Small intestine (tissue), 7 donors: Measurements from ENCODE around the gene RAP1A. TPM values are rescaled to one million over a fixed set of nuclear protein-coding genes. Genes with fewer than 3 reads are reported as not detected.

Experiments
- DNase-seq, 2 donors: peaks; one replicate each; pipeline versions ENCODE4 v3.0.0 to v3.0.0-alpha.2; 2013
- FAIRE-seq: peaks from 2 replicates; lab custom pipeline; 2012; peaks lifted over from hg19 to GRCh38; lab: Jason Lieb, UNC
- H3K27ac ChIP-seq, 3 donors: one replicate each; pipeline ENCODE4 v1.5.1; 2013; ENCODE audit warnings: low read length in 2 of 3, mild to moderate bottlenecking in 2 of 3, control low read depth in 1 of 3, inconsistent platforms in 1 of 3, low read depth in 1 of 3, moderate library complexity in 1 of 3
- H3K27me3 ChIP-seq, 3 donors: one replicate each; pipeline ENCODE4 v1.6.1; 2013; ENCODE audit warnings: low read length in 3 of 3, inconsistent platforms in 1 of 3; ENCODE audit not compliant: control insufficient read depth in 3 of 3, insufficient read depth in 3 of 3
- H3K36me3 ChIP-seq, 3 donors: one replicate each; pipeline ENCODE4 v1.6.1; 2013; ENCODE audit warnings: low read length in 3 of 3, inconsistent platforms in 1 of 3, low read depth in 1 of 3, mild to moderate bottlenecking in 1 of 3, moderate library complexity in 1 of 3; ENCODE audit not compliant: control insufficient read depth in 3 of 3, insufficient read depth in 2 of 3
- H3K4me1 ChIP-seq, 3 donors: one replicate each; pipeline ENCODE4 v1.6.1; 2013; ENCODE audit warnings: low read length in 2 of 3, inconsistent platforms in 1 of 3, low read depth in 1 of 3, mild to moderate bottlenecking in 1 of 3, moderate library complexity in 1 of 3; ENCODE audit not compliant: control insufficient read depth in 3 of 3, insufficient read depth in 2 of 3
- H3K4me3 ChIP-seq, 3 donors: one replicate each; pipeline ENCODE4 v1.5.1; 2013; ENCODE audit warnings: low read length in 3 of 3, control low read depth in 1 of 3, inconsistent platforms in 1 of 3, low read depth in 1 of 3, mild to moderate bottlenecking in 1 of 3, moderate library complexity in 1 of 3
- H3K9me3 ChIP-seq, 2 donors: one replicate each; pipeline ENCODE4 v1.6.1; 2013; ENCODE audit warnings: low read depth in 1 of 2, low read length in 1 of 2; ENCODE audit not compliant: control insufficient read depth in 2 of 2, insufficient read depth in 1 of 2
- WGBS, 3 donors: extraction: QIAGEN DNeasy Blood & Tissue Kit; methylation state at CpG; one replicate each; pipeline ENCODE4 v1.1.7; 2013; 5-methylcytosine and 5-hydroxymethylcytosine counted together
- polyA plus RNA-seq, 4 donors: library from polyadenylated mRNA; stranded (reverse) in 3 of 4; unstranded in 1 of 4; fragments of 200-250 nt in 3 of 4; fragments of 120-200 nt in 1 of 4; gene quantifications; one replicate each; pipeline versions ENCODE4 v1.2.1 to v1.2.3, GENCODE V29; 2013
- donor health status: healthy with polysubstance abuse.
- donor health status: control.
- donor health status: control.
- donor health status: Bipolar disorder and iron deficiency.
- donor health status: healthy.

The RAP1A gene
- polyA plus RNA-seq, 4 donors = 75.4 to 150 (median 92.7) TPM

DNA sequence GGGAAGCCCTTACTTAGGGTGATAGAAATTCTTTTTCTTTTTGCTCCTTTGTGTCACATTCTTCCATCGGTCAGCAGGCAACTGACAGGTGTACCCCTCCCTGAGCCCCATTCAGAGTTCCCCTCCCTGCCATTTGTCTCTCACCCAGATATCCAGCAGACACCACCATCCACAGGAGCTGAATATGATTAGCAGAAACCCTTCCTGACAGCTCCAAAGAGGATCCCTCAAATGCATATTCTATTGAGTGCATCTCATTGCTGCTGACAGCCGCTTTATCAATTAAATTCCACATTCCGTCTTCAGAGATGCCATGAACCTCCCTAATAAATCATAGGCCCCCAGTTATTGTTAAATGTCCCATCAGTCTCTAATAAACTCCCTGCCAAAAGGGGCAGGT is 130.0 kb downstream of the RAP1A start:
- FAIRE-seq = no peak

DNA sequence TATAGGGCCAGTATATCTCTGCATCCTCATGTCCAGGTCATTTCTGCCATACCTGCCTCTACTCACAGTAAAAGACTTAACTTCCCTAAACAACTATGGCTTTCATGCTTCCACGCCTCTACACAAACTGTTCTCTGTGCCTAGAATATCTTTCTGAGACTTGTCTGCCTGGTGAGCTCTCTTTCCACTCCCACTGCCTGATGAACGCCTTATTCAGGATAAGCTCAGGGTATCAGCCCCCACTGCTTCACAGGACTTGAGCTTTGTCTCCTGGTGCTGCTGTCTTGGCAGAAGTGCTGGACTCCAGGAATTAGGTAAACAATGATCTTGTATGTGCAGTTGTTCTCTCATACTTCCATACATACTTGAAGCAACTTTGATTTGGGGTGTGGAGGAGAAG is 131.3 kb downstream of the RAP1A start:
- H3K9me3 ChIP-seq = no peaks in the 10 kb centered on the region
- WGBS, 3 donors = 70 to 84% (median 80%) methylated on average over 2 of the region's 2 CpGs
- no peaks in the 10 kb centered on the region for H3K4me1 ChIP-seq
- no peak overlapping the region for H3K4me3 ChIP-seq
- H3K36me3 ChIP-seq = no peaks in the 10 kb centered on the region
- no peaks in the 10 kb centered on the region for H3K27me3 ChIP-seq
- no peak for DNase-seq
- H3K27ac ChIP-seq = no peak overlapping the region
- FAIRE-seq = no peak

More for the DNA sequence above, 130.0 kb downstream of the RAP1A start:
- no peaks in the 10 kb centered on the region for H3K4me1 ChIP-seq
- DNase-seq = no peak
- no peak overlapping the region for H3K27ac ChIP-seq
- no peaks in the 10 kb centered on the region for H3K36me3 ChIP-seq
- WGBS, 3 donors = 80 to 98% (median 90%) methylated on average over 3 of the region's 3 CpGs
- H3K9me3 ChIP-seq = no peaks in the 10 kb centered on the region
- no peaks in the 10 kb centered on the region for H3K27me3 ChIP-seq
- no peak overlapping the region for H3K4me3 ChIP-seq

DNA sequence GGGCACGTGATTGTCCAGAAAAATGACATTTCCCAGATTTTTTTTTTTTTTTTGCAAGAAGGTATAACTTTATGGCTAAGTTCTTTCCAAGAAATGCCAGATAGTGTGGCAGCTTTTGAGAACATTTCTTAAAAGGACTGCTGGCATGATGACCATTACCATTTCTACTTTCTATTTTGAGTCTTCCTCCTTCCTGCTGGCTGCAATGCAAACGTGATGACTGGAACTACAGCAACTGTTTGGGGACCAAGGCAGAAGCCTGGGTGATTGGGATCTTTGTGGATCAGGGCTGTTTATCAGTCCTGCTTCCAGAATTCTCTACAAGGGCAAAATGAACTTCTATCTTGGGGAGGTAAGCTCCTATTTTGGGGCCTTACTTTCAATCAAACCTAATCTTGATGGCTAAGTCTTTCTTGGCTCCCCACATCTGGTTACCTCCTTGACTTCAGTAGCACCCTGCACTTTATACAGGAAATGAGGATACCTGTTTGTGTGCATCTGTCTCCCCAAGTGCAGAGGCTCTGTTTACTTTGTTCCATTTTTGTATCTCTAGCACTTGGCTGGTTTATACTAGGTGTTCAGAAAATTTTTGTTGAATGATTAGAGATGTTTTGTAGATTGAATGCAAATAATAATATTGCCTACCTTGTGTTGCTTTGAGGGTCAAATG is 132.5 kb downstream of the RAP1A start:
- Histone ChIP-seq H3K9me3 (no peaks in the 10 kb centered on the region), H3K27ac (no peak overlapping the region), H3K4me1 (peaks cover 0 to under 1% (median 0%) of the 10 kb centered on the region in 3 donors), H3K27me3 (no peaks in the 10 kb centered on the region), H3K36me3 (no peaks in the 10 kb centered on the region), H3K4me3 (no peak overlapping the region)
- DNase-seq = no peak
- FAIRE-seq = no peak
- 39 to 51% (median 45%) methylated on average over 2 of the region's 2 CpGs for WGBS, 3 donors

DNA sequence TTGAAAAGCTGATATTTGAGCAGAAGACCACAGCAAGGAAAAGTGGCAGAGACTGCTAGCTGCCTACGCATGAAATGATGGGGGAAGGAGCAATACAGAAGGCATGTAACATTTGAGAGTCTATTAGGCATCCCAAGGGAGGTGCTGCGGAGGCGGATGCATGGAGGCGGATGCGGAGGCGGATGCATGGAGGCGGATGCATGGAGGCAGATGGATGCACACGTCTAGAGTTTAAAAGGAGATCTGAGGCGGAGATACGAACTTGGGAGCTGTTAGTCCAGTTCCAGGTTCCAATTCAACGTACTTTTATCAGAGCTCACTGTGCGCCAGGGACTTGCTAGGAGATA is 135.4 kb downstream of the RAP1A start:
- Histone ChIP-seq H3K36me3 (no peaks in the 10 kb centered on the region), H3K4me1 (peaks cover 0 to 5% (median 0%) of the 10 kb centered on the region in 3 donors), H3K27ac (peak overlapping the region; percentile 86 to 98 (median 91)), H3K27me3 (no peaks in the 10 kb centered on the region), H3K9me3 (no peaks in the 10 kb centered on the region), H3K4me3 (peak overlapping the region; percentile 40 to 84 (median 78))
- DNase-seq (peak in 1 of 2 donors; percentile 45), FAIRE-seq (no peak)
- 0% methylated on average over 12 of the region's 12 CpGs for WGBS, 3 donors

DNA sequence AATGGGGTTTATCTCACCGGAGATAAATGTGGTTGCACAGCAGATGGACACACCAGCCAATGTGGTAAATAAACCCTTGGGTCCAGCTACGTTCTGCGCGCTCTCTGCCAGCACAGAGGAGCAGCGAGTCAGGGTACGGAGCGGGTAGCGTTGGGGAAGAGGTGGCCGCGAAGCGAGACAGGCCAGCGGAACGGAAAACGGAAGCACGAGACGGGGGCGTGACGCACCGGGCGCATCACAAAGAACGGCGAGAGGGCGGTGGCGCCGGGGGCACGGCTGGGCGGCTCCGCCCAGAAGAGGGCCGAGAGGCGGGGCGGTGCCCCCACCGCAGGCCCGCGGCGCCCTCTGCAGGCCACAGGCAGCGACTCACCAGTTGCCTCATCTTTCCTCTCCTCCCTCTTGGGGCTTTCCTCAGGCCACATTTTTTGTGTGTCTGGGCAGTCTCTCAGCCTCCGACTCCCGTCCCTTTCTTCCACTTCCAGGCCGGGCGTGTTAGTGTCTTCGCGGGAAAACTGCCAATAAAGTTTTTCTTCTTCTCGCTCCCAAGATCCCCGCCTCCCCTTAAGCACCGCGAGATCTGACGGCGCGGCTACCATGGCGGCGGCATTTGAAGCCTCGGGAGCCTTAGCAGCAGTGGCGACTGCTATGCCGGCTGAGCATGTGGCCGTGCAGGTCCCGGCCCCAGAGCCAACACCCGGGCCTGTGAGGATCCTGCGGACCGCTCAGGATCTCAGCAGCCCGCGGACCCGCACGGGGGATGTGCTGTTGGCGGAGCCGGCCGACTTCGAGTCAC is 135.9 kb downstream of the RAP1A start, which contains the start of gene DDX20:
Gene DDX20 (plus strand): TSS at position 571 of the 793 bp plus-strand sequence. CDS start 24 bp downstream, at position 595.
- peak within 1 kb of the TSS; percentile 78 to 97 (median 84) for H3K4me3 ChIP-seq
- no peaks in the 10 kb centered on the region for H3K9me3 ChIP-seq
- peaks cover 0 to under 1% (median 0%) of the 10 kb centered on the region in 3 donors for H3K36me3 ChIP-seq
- peaks cover 0 to 5% (median 0%) of the 10 kb centered on the region in 3 donors for H3K4me1 ChIP-seq
- H3K27ac ChIP-seq = peak within 1 kb of the TSS; percentile 86 to 98 (median 91)
- DNase-seq (peak; percentile 95 to 98), FAIRE-seq (no peak)
- H3K27me3 ChIP-seq = no peaks in the 10 kb centered on the region
- 0% methylated on average over 54 to 67 of the region's 67 CpGs for WGBS, 3 donors

DNA sequence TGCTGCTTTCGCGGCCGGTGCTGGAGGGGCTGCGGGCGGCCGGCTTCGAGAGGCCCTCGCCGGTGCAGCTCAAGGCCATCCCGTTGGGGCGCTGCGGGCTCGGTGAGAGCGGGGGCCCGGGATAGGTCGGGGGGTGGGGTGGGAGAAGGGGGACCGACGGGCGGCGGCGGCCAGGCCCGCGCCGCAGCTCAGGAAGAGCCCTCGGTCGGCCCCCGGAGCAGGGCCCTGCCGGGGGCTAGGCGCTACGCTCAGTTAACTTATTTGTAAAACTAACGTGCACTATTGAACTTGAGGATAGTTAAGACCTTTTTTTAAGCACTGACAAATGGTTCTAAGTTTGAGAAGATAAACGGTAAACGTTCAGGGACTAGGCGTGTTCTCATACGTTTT is 136.5 kb downstream of the RAP1A start:
- Histone ChIP-seq H3K9me3 (no peaks in the 10 kb centered on the region), H3K36me3 (peaks cover 0 to 2% (median 0%) of the 10 kb centered on the region in 3 donors), H3K27ac (peak overlapping the region; percentile 86 to 98 (median 91)), H3K4me3 (peak overlapping the region; percentile 78 to 97 (median 84)), H3K4me1 (peaks cover 0 to 5% (median 0%) of the 10 kb centered on the region in 3 donors), H3K27me3 (no peaks in the 10 kb centered on the region)
- FAIRE-seq (no peak), DNase-seq (peak in 1 of 2 donors; percentile 24)
- WGBS, 3 donors = 0 to 1% (median 0%) methylated on average over 20 to 35 of the region's 35 CpGs

DNA sequence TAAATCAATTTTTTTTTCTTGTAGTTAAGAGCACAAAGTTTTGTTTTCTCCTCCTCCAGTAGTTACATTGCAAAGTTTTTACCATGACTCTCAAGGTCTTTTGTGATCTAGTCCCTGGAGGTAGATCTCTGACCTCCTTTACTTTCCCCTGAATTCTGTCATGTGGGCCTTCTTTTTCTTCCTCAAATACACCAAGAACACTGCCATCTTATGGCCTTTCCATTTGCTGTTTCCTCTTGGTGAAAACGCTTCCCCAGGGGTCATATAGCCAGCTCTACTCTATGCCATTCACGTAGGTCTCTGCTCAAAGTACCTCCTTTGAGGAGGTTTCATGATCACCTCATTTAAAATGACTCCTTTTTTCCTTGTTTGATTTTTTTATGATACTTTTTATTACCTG is 138.8 kb downstream of the RAP1A start:
- Histone ChIP-seq H3K36me3 (peaks cover 2 to 4% (median 3%) of the 10 kb centered on the region in 3 donors), H3K27ac (peak overlapping the region in 1 of 3 donors; percentile 14), H3K27me3 (no peaks in the 10 kb centered on the region), H3K9me3 (no peaks in the 10 kb centered on the region), H3K4me1 (peaks cover 0 to 5% (median 0%) of the 10 kb centered on the region in 3 donors), H3K4me3 (no peak overlapping the region)
- DNase-seq = peak; percentile 28 to 35
- FAIRE-seq = no peak
- WGBS, 3 donors = 13 to 54% (median 48%) methylated on average over 2 of the region's 2 CpGs

DNA sequence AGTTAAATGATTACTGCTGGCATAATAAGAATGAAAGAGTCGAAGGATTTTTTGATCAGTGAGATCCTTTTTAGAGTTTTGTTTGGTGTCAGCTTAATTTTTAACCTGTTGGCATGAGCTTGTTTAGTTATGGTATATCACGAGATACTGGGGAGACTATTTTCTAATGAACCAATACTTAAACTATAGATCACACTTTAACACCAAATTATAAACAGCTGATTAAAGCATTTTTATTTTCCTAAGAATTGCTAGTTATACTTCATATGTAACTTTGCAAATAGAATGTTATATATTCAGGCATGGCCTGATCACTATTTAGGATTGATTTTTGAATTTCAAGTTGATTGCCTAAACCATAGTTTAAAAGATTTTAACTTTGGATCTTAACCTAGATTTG is 142.1 kb downstream of the RAP1A start:
- peaks cover 0 to 5% (median 0%) of the 10 kb centered on the region in 3 donors for H3K4me1 ChIP-seq
- H3K27ac ChIP-seq = no peak overlapping the region
- H3K9me3 ChIP-seq = no peaks in the 10 kb centered on the region
- peaks cover 9 to 11% (median 10%) of the 10 kb centered on the region in 3 donors for H3K36me3 ChIP-seq
- 41 to 76% (median 64%) methylated on average over 2 of the region's 2 CpGs for WGBS, 3 donors
- no peak for DNase-seq
- FAIRE-seq = no peak
- H3K27me3 ChIP-seq = no peaks in the 10 kb centered on the region
- no peak overlapping the region for H3K4me3 ChIP-seq
